GM04504 (cell line): ENCODE data around the gene PID1.
A peak's percentile ranks its signal among the peaks of the same experiment; 100 is the strongest.

Experiments used
- DNase-seq: peaks from one replicate; pipeline ENCODE4 v3.0.0-alpha.2; 2012; ENCODE audit warnings: low read depth

The PID1 gene

DNA sequence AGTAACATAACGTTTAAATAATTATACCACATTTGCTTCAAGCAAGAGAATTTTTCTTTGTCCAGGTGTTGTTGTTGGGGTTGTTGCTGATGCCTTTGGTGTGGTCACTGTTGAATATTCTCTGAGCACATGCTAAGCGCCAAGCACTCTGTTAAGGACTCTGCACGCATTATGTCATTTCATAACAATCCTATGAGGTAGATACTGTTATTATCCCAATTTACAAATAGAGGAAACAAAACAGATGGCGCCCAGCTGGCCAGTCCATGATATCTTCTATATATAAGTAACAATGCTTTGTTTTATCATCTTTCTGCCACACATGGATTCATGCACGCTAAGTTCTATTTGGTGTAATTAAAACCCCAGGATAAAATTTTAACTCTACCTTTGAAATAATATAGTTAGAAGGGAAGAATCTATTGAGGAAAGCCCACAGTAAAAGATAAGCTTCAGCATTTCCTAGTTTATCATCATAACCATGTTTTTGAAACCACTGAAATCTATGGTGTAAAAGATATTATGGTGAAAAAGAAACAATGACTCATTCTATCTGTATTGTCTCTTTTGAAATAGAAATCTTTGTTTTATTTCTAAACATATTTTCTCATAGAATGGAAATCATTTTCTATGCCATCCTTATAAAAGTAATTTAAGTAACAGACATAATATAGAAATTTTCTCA, 199.7 kb downstream of the PID1 start:
- peak; percentile 31 for DNase-seq

DNA sequence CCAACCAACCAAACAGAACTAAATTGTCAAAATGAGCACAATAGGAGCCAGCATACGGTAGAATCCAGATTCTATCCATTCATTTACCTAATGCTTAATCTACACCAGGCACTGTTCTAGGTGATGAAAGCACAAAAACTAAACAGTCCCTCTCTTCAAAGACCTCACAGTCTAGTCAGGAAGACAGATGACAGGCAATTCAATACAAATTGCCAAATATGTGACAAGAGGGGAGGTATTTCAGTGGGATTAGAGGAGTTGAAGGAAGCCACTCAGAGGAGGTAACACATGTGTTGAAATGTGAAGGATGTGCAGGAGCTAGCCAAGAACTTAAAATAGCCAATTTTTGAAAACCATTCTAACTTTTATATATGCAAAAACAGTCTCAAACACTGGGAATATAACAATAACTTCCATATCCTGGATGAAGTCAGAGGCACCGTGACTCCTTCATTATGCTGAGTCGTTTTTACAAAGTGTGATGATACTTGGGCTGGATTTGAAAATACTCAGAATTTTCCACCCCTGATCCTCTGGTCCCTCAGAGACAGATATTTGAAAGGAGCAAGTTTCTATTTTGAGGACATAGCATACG, 204.9 kb downstream of the PID1 start:
- no peak for DNase-seq

DNA sequence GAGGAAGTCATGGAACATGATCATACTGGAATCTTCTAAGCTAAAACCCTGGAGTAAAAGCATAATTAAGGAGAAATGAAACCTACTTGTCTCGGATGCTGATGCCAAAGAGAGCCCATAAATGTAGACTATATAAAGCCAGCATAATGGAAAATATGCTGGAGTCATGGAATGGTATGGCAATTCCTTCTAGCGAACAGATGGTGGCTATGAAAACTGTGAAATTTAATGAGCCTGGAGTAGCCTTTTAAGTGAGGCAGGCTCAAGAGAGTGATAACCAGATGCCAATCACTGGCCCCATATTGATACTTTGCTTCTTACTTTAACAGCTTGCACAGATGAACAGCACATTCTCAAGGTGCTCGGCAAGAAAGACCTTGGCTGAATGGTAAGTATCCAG, 206.3 kb downstream of the PID1 start:
- DNase-seq = no peak

DNA sequence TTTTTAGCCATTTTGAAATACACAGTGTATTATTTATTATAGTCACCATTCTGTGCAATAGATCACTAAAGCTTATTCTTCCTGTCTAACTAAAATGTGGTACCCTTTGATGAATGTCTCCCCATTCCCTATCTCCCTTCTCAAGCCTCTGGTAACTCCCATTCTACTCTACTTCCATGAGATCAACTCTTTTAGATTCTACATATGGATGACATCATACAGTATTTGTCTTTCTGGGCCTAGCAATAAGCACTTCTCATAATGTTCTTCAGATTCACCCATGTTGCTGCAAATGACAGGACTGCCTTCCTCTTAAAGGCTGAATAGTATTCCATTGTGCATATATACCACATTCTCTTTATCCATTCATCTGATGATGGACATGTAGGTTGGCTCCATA, 210.9 kb downstream of the PID1 start:
- DNase-seq = no peak

DNA sequence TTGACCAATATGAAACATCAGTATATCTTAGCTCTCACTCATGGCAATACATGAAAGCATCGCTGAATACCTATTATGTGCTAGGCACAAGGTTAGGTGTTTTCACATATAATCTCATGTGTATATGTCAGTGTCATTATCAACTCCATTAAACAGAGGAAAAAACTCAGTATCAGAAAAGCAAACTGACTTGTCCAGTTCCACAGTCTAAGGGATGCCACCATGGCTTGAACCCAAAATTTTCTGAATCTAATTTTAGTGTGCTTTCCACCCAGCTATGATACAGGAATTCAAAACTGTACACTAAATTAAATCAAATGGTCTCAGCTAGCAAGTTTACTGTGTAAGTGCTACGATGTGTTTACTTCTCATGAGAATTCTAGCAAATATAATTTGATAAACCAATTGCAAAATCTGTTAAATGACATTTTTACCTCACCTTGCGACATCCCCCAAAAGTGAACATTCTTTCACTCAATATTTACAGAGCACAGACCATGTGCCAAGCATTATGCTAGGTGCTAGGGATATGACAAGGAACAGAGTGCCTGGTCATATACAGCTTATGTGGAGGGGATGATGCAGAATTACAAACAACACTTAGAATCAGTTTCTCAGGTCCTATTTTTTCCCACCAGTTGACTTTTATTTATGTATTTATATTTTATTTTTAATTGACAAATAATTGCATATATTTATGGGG, 211.6 kb downstream of the PID1 start:
- no peak for DNase-seq

DNA sequence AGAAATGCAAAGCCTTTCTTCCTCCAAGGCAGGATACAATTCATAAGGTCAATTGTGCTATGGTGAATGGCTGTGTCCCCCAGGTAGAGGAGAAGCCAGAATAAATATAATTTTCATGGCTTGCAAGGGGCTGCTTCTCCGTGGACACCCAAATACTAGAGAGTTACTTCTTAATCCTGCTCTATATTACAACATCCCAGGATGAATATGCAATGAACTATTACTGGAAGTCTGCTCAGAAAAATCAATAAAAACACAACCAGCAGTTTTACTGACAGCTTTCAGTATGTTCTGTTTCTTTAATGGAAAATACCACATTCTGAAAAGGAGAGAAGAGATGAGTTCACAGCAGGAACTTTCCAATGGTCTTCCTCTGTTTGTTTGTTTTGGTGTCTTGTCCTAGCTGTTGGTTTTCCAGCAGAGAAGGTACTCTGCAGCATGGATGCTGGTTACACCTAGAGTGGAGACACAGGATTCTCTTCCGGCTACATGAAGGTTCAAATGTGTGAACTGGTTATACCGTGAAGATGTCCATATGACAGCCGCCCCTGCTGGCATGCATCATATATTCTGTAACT, 213.0 kb downstream of the PID1 start:
- DNase-seq = no peak

DNA sequence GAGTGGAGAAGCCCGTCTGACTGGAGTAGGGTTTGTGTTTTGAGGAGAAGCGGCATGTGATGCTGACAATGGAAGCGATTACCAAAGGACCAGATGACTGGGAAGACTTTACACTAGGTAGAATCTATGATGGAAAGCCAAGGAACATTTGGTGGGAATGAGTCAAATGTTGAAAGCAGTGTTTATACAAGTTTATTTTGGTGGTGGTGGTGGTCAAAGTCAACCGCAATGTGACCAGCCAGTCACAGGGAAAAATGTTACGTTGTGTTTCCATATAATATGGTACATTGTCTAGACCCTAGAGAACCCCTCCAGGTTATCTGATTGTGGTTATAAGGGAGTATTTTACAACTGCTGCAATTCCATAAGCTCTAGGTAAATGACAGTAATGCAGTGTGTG, 216.8 kb downstream of the PID1 start:
- DNase-seq = no peak

DNA sequence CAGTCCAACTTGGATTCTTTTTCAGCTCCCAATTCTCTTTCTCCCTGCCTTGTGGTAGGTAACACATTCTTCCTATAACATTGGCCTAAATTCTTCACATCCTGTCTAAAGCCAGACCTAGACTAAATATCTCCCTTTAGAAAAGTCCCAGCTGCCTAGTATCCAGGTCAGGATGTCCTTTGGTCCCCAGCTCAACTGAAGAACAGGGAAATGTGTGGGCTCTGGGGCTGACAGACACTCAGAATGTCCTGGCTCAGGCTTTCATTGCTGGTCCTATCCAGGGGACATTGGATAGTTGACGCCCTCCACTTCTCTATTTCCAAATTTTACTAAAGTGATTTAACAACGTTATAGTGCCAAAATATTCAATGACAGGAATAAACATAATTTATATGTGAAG, 219.3 kb downstream of the PID1 start:
- DNase-seq = no peak

DNA sequence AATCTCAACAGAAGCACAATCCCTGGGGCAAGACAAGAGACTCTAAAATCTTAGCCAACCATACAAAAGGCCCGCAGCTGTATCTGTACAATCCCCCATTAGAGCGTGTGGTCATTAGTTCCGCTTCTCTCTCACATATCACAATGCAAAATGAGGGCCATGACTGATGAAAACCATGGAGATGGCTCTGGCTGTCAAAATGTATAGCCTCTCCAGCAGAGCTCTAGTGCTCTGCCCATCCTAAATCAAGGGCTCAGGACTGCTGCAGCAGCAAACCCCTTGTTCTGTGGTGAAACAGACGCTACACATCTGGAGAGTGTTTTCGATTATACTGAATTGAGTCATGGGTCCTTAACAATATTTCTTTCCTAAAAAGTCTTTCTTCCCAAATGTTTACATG, 221.0 kb downstream of the PID1 start:
- DNase-seq = no peak

DNA sequence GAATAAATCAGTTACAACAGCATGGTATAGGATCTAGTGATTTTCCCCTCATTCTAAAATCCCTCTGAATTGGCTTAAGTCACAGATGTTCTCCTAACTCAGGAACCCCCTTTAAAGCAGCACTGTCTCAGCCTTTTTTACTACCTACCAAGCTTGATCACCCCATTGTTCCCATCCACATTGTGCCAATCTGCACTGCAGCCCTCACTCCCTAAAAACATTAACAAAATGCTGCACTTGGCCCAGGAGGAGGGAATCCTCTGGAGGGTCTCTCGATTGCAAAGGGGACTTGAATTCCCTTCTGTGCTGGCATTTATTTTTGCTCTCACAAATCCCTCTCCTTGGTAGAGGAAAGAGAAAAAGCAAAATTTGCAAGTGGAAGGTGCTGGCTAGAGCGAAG, 223.0 kb downstream of the PID1 start:
- DNase-seq = no peak

DNA sequence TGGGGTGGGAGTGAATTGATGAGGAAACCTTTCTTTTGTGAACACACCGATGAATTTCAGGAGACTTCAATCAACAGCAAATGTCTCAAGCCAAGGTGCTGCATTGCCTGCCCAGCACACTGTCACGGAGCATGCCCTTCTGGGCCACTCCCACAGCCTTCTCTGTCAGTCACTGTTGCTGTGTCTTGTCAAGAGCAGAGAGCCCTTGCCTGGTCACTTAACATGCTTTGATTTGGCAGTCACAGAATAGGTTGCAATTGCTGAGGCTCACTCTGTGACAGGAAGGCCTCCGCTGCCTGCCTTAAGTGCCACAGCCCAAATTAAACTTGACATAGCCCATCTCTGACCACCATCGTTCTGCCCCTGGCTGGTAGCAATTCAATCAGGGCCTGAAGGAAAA, 225.4 kb downstream of the PID1 start:
- DNase-seq = no peak

DNA sequence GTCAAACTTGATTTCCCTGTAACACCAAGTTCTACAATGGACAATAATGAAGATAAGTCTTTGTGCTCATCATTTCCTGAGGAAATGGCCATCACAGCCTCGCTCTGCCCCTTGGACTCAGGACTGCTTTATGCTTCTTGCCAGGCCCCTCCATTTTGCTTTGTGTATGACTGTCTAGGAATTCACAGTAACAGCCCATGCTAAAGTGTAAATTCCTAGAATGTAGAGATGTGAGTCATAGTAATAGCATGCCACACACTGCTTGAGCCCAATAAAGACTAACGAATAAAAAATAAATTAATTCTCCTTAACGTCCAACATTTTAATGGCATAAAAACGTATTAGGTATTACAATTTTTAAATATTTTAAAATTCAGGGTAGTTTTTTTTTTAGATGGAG, 226.5 kb downstream of the PID1 start:
- DNase-seq = no peak

DNA sequence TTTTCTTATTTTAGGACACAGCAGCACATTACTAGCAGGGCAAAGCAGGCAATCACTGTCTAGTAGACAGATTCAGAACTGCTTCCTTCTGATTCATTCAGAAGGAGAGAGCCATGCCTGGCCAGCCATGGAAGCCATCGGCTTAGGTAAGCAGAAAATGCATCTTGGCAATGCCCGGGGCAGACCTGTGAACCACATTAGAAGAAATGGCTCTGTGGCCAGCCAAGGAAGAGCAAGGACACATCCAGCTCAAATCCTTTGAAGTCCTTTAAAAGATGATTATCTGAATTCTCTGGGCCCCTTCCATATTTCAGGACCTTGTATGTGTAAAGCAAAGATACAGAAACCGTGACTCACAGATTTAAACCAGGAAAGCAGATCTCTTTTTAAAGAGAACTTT, 227.4 kb downstream of the PID1 start:
- no peak for DNase-seq

DNA sequence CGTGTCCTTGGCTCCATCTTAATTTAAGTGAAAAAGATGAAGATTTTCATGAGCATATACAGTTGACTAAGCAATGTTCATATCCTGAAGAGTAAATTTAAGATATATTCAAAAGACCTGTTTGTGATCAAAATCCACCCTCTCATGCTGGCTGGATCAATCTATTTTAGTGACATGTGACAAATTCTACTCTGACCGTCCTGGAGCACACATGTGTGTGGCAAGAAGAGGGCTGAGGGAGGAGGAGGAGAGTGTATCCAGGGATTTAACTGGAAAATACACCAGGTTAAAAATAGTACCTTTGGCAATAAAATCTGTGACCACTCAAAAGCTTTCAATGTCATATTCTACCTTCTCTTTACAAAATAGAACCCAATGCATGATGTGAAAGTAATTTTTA, 228.7 kb downstream of the PID1 start:
- no peak for DNase-seq

DNA sequence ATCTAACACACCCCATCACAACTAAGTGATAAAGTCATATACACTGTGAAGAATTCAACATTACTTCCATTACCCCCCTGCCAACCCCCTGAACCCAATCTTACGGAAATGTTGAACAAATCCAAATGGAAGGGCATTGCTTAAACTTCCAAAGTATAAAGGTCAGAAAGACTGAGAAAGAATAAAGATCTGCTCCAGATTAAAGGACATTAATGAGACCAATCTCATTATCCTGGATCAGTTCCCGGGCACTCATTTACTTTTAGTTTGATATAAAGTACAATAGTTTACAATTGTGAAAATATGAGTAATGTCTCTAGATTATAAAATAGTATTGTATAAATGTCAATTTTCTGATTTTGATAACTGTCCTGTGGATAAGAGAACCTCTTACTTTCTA, 229.4 kb downstream of the PID1 start:
- no peak for DNase-seq

DNA sequence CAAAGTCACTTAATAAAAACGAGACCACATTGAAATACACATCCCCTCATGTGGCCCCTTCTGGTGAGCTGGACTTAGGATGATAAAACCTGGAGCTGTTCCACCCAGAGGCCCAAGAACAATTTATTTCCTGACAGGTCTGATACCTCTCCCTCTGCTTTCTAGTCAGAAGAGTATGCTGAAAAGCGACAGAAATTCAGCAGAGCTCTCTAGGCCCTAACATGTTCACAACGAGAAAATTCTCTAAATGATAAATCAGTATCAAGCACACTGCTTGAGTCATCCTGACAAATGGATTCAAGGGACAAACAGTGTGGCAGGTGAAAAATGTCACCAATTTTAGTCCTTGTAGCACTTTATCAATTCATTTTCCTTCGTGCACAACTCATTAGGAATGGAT, 233.5 kb downstream of the PID1 start:
- DNase-seq = no peak

DNA sequence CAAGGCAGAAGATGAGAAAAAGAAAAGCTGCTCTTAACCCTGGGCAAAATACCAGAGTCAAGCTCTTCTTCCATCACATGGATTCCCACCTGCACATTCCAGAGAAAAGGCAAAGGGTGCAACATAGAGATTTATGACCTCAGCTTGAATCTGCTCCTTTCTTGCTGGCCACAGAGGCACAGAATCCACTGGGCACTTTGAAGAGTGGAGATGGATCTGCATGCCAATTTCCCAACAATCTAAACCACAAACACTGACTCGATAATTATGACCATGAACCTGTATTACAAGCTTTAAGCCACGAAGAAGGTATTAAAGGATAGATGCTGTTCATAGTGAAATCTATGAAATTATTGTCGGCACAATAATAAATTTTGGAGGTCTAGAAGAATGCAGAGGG, 237.3 kb downstream of the PID1 start:
- DNase-seq = no peak

DNA sequence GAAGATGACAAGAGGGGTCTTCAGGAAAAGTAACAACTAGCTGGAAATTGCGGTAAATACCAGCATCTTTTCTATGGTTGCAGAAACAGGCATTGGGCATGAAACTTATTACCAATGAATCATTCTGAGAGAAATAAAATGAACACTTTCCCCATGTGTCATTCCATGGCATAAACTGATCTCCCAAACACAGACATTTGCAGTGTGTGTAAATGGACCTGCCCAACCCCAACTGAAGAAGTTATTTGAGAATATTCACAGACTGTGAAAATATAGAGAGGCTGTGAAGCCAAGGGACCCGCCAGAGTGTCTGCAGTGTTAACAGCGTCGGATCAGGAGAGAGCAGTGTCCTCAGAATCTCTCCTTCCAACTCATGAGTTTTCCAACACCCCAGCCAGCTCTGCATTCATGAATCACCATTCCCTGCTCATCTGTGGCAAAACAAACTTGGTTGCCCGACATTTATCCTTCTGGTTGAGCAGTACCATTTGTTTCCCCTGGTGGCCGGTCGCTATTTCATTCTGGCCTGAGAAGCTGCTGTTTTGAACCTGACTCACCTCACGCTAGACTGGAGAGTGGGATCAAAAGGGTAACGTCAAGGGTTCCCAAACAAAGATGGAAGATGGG, 238.4 kb downstream of the PID1 start:
- DNase-seq = no peak

DNA sequence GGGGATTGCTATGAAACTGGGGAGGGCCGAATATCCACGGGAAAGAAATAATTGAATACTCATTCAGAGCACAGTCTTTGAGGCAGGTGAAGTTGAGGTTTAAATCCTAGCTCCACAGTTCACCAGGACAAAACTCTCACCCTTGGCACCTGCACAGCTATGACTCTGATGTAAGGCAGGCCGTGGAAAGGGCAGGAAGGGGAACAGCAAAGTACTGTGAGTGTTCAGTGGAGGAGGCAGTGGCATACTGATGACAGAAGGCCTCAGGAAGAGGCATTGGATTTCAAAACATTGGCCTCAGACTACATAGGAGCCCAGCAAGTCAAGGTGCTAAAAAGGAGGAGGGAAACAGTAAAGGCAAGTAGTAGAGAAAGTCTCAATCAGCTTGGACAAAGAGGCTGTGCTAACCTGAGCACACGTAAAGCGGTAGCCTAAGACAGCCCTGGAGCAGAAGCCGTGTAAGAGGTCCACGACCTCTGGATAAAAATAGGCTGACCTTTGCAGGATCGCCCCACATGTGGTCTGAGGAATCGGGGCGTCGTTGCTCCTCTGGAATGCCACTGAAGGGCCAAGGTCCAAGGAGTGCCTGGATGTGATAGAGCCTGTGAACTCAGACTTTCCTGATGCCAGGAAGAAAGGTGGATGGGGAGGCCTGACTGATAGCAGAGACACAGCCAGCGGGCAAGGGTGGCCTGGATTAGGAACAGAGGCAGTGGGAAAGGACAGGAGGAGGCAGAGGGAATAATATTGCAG, 243.6 kb downstream of the PID1 start:
- DNase-seq = no peak

DNA sequence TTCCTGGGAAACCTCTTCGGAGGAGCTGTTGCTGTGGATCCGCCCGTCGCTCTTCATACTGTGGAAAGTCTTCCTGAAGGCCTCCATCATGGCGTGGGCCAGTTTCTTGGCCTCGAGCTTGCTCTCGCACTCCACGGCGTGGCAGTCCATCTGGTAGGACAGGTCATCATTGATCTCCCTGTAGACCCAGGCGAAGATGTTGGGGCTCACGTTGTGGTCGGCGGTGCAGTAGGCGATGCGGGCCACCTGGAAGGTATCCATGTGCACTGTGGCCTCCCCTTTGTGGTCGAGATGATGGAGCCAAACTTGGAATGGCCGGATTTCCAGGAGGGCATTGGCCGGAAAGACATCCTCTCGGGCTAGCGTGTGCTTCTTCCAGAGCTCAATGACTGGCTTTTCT, 245.4 kb downstream of the PID1 start:
- DNase-seq = no peak

DNA sequence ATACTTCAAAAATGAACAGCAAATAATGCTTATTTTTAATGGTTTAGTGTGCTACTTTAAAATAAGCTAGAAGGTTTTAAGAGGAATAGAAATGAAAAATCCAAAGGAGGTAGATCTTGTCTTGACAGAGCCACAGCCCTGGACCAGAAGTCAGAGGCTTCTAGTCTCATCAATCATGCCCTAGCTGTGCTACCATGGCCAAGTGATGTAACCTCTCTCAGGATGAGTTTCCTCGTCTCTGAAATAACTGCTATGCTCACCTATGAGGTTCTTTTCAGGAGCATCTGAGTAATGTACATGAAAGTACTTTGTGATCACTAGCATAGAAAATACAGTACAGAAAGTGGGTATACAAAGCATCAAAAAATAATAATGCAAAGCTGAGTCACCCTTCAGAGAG, 248.4 kb downstream of the PID1 start:
- no peak for DNase-seq

DNA sequence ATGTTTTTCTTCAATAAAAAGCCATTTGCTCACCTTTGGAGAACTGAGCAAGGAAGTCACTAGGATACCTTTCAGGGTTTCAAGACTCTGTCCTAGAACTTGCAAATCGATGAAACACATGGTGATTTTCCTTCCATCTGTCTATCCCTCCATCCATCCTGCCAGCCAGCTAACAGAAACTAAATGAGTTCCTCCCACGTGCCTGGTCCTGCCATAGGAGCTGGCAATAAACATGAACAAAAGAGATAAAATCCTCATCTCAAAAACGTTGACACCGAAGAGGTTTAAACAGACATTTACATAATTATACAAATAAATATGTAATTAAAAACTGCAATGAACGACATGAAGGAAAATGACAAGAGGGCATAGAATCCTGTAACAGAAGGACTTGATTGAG, 249.0 kb downstream of the PID1 start:
- DNase-seq = no peak
